HepG2 (cell line): ENCODE results near the gene KIAA1328. TPM values are rescaled to one million over a fixed set of nuclear protein-coding genes. Genes with fewer than 3 reads are reported as not detected.

ENCODE experiments used
- ATAC-seq: fragments of 200-7000 bp; cut with Tn5 transposase; 3 replicates; pipeline ENCODE4 v1.9.1; 2020; ENCODE audit warnings: mild to moderate bottlenecking, moderate library complexity
- BruUV-seq: library from RNA; stranded (reverse); fragments of 400-500 nt; replicated peaks from 2 replicates; lab custom pipeline; 2021; lab: Mats Ljungman, UMichigan
- CTCF ChIA-PET: fragments of 300-600 bp; formaldehyde crosslinking; extraction: SDS; loops from one replicate; lab custom pipeline; 2021; ENCODE audit warnings: low total read pairs, inconsistent platforms, low intra/inter-chr PET ratio; lab: Yijun Ruan, JAX
- POLR2A ChIA-PET: fragments of 350-600 bp; sonication (Branson Sonifier 250); formaldehyde crosslinking; loops from one replicate; lab custom pipeline; 2020; ENCODE audit warnings: antibody characterized with exemption, inconsistent platforms; lab: Yijun Ruan, JAX
- DNase-seq: peaks from one replicate; pipeline ENCODE4 v3.0.0-alpha.2; 2015; ENCODE audit warnings: low spot score
- FAIRE-seq: peaks from 3 replicates; lab custom pipeline; 2011; peaks lifted over from hg19 to GRCh38; lab: Jason Lieb, UNC
- H2AFZ ChIP-seq: one replicate; pipeline ENCODE4 v1.6.1; 2011; ENCODE audit warnings: low read length, inconsistent platforms
- H3K27ac ChIP-seq: fragments of 300-600 bp; 3 replicates; pipeline ENCODE4 v1.8.0; 2011; ENCODE audit warnings: mixed run types, mild to moderate bottlenecking, mixed read lengths, low read length, inconsistent platforms; ENCODE audit not compliant: insufficient read depth; ENCODE audit errors: extremely low read length
- H3K27me3 ChIP-seq, 2 experiments: fragments of 200-600 bp in 1 of 2; 2 replicates in 1 of 2; 3 replicates in 1 of 2; pipeline versions ENCODE4 v1.6.0 to v1.8.0; 2011; ENCODE audit warnings: low read length in 2 of 2, mild to moderate bottlenecking in 2 of 2, moderate library complexity in 2 of 2, inconsistent platforms in 1 of 2; ENCODE audit not compliant: insufficient read depth in 2 of 2, control insufficient read depth in 1 of 2
- H3K36me3 ChIP-seq, 2 experiments: fragments of 200-600 bp in 1 of 2; replicated peaks in 1 of 2; 2 replicates in 1 of 2; 3 replicates in 1 of 2; pipeline versions ENCODE4 v1.5.1 to v1.8.0; 2011; ENCODE audit warnings: low read length in 2 of 2, inconsistent platforms in 1 of 2; ENCODE audit not compliant: insufficient read depth in 2 of 2, control insufficient read depth in 1 of 2
- H3K4me1 ChIP-seq: 2 replicates; pipeline ENCODE4 v1.5.1; 2012; ENCODE audit warnings: low read length, inconsistent platforms; ENCODE audit not compliant: insufficient read depth
- H3K4me2 ChIP-seq: 2 replicates; pipeline ENCODE4 v1.6.0; 2011; ENCODE audit warnings: low read depth, low read length, inconsistent platforms
- H3K4me3 ChIP-seq, 3 experiments: fragments of 200-600 bp in 1 of 3; sonication (generic), shearing (Covaris generic) in 1 of 3; replicated peaks in 1 of 3; 2 replicates each; pipeline ENCODE4 v1.5.1; 2011 to 2016; ENCODE audit warnings: low read length in 3 of 3, inconsistent platforms in 2 of 3, low read depth in 2 of 3, mild to moderate bottlenecking in 2 of 3, control low read depth in 1 of 3, mixed read lengths in 1 of 3; ENCODE audit not compliant: insufficient read depth in 1 of 3
- H3K79me2 ChIP-seq: one replicate; pipeline ENCODE4 v1.6.1; 2011; ENCODE audit warnings: low read length, inconsistent platforms; ENCODE audit not compliant: insufficient read depth
- H3K9ac ChIP-seq: 2 replicates; pipeline ENCODE4 v1.6.0; 2011; ENCODE audit warnings: mild to moderate bottlenecking, low read depth, low read length, inconsistent platforms; ENCODE audit not compliant: insufficient read depth
- H3K9me3 ChIP-seq: 2 replicates; pipeline ENCODE4 v1.5.1; 2012; ENCODE audit warnings: mild to moderate bottlenecking, low read length
- H4K20me1 ChIP-seq: 2 replicates; pipeline ENCODE4 v1.6.0; 2011; ENCODE audit warnings: inconsistent platforms, mild to moderate bottlenecking, low read length, moderate library complexity; ENCODE audit not compliant: insufficient read depth
- BCL6 ChIP-seq: IDR thresholded peaks from 2 replicates; pipeline ENCODE4 v1.6.1; 2016; ENCODE audit warnings: missing genetic modification reagents, missing compliant biosample characterization
- CCAR2 ChIP-seq: fragments of 200-400 bp; formaldehyde crosslinking; optimal IDR thresholded peaks from 2 replicates; pipeline ENCODE3; 2018; ENCODE audit warnings: low read depth, mild to moderate bottlenecking, low read length, moderate library complexity
- E2F5 ChIP-seq: sonication (generic); formaldehyde crosslinking; conservative IDR thresholded peaks from 2 replicates; pipeline ENCODE4 v1.4.0; 2020; ENCODE audit warnings: missing genetic modification reagents
- EZH2 ChIP-seq: conservative IDR thresholded peaks from 2 replicates; pipeline ENCODE4 v1.6.1; 2012; ENCODE audit warnings: mild to moderate bottlenecking, low read depth, low read length, moderate library complexity
- FOXA1 ChIP-seq, 2 experiments: fragments of 450-650 bp in 1 of 2; sonication (generic) in 1 of 2; formaldehyde crosslinking in 1 of 2; IDR thresholded peaks; 2 replicates each; pipeline versions ENCODE4 v1.4.0 to v1.6.1; 2016 to 2020; ENCODE audit warnings: missing genetic modification reagents in 1 of 2
- ISL2 ChIP-seq: sonication (generic); formaldehyde crosslinking; IDR thresholded peaks from 2 replicates; pipeline ENCODE4 v1.5.0; 2020; ENCODE audit warnings: missing genetic modification reagents
- KAT2B ChIP-seq: fragments of 150-350 bp; IDR thresholded peaks from 2 replicates; pipeline ENCODE4 v1.6.1; 2014; ENCODE audit warnings: low read depth, low read length, borderline replicate concordance
- NFE2 ChIP-seq: sonication (generic); formaldehyde crosslinking; IDR thresholded peaks from 2 replicates; pipeline ENCODE4 v1.4.0; 2020; ENCODE audit warnings: missing genetic modification reagents
- NR2F2 ChIP-seq: IDR thresholded peaks from 2 replicates; pipeline ENCODE4 v1.6.1; 2012; ENCODE audit warnings: low read depth, inconsistent platforms, borderline replicate concordance
- NR2F6 ChIP-seq, 2 experiments: IDR thresholded peaks; 2 replicates each; pipeline ENCODE4 v1.6.1; 2016; ENCODE audit warnings: antibody characterized with exemption in 1 of 2, mild to moderate bottlenecking in 1 of 2
- PBX2 ChIP-seq: IDR thresholded peaks from 2 replicates; pipeline ENCODE4 v1.6.1; 2016; ENCODE audit warnings: control low read depth
- RARA ChIP-seq: IDR thresholded peaks from 2 replicates; pipeline ENCODE4 v1.6.1; 2016; ENCODE audit warnings: missing genetic modification reagents, missing compliant biosample characterization
- REL ChIP-seq: sonication (generic); formaldehyde crosslinking; conservative IDR thresholded peaks from 2 replicates; pipeline ENCODE4 v1.8.0; 2022; ENCODE audit warnings: mild to moderate bottlenecking, missing genetic modification reagents, moderate library complexity
- SNAPC5 ChIP-seq: sonication (generic); formaldehyde crosslinking; IDR thresholded peaks from 2 replicates; pipeline ENCODE4 v1.8.1; 2023; ENCODE audit warnings: mild to moderate bottlenecking, missing genetic modification reagents, borderline replicate concordance
- TBX2 ChIP-seq: sonication (generic); formaldehyde crosslinking; IDR thresholded peaks from 2 replicates; pipeline ENCODE4 v1.5.0; 2020; ENCODE audit warnings: missing genetic modification reagents, mild to moderate bottlenecking, borderline replicate concordance
- TCF7 ChIP-seq: sonication (generic); IDR thresholded peaks from 2 replicates; pipeline ENCODE4 v1.6.1; 2016; ENCODE audit warnings: antibody characterized with exemption, low read depth
- ZNF570 ChIP-seq: sonication (generic); formaldehyde crosslinking; IDR thresholded peaks from 2 replicates; pipeline ENCODE4 v1.4.0; 2020; ENCODE audit warnings: mild to moderate bottlenecking, missing genetic modification reagents, borderline replicate concordance
- WGBS: methylation state at CpG from one replicate; pipeline ENCODE4 v1.1.6; 2017; ENCODE audit warnings: low lambda C conversion rate; 5-methylcytosine and 5-hydroxymethylcytosine counted together
- in situ Hi-C: cut with HindIII; loops from 2 replicates; pipeline ENCODE4 v1.10.0; 2017; ENCODE audit warnings: low pct_unique_long_range_greater_than_20kb; ENCODE audit not compliant: extremely low pct_ligation_motif_present
- intact Hi-C: fragments of 100-400 bp; cut with micrococcal nuclease; formaldehyde crosslinking; loops from one replicate; pipeline ENCODE4 v1.10.0; 2022; ENCODE audit not compliant: unreplicated experiment
- polyA plus RNA-seq, 8 experiments: library from polyadenylated mRNA; depleted of rRNA in 3 of 8; stranded (reverse) in 7 of 8; unstranded in 1 of 8; fragments of >200 nt; fragmentation: Illumina TruSeq in 4 of 8; extraction: Trizol in 4 of 8; gene quantifications; 2 replicates each; pipeline versions ENCODE4 v1.2.1 to v1.2.3, GENCODE V29; 2011 to 2016; ENCODE audit warnings: low read depth in 4 of 8, missing spikeins in 1 of 8, mixed read lengths in 1 of 8; ENCODE audit not compliant: insufficient read depth in 1 of 8
- total RNA-seq, 5 experiments: library from RNA; depleted of rRNA; stranded (reverse); fragments of >200 nt; fragmentation: Illumina TruSeq; extraction: Trizol; gene quantifications; 2 replicates each; pipeline ENCODE4 v1.2.3, GENCODE V29; 2016; ENCODE audit warnings: low read depth in 1 of 5

Gene KIAA1328
- total and polyA plus RNA-seq, 2 of the 13 experiments (the other 11 are each of a cell fraction or from before 2014, with no cell fraction given), result 4.1 to 6.0 TPM

- Histone ChIP-seq H3K4me2 (no peak overlapping the region), H3K36me3 (peaks cover 4 to 22% of the 10 kb centered on the region in 2 experiments; a peak in 3 of 5 replicates), H3K4me1 (peaks cover 17% of the 10 kb centered on the region), H3K27me3 (no peaks in the 10 kb centered on the region), H3K9ac (no peak overlapping the region), H3K27ac (no peak overlapping the region), H4K20me1 (no peaks in the 10 kb centered on the region), H3K79me2 (no peaks in the 10 kb centered on the region), H3K4me3 (no peak overlapping the region), H3K9me3 (no peaks in the 10 kb centered on the region), H2AFZ (no peak overlapping the region)
- BruUV-seq, result no TSS peak
- WGBS, result 77% methylated on average over 3 of the region's 3 CpGs
- in situ Hi-C loops (no loop called here), intact Hi-C loops (no loop called here)
- CTCF ChIA-PET, result no interaction called here
- TF ChIP-seq TCF7 (peak; percentile 57; the same call in 1 of the 2 replicates), NR2F2 (0 out of 2 replicates have a peak, but pooled peaks have one; percentile 21), NR2F6 (IDR thresholded peaks at IDR 0.05) (peak; percentile 47), NR2F6 (CRISPR knock-in tag; IDR thresholded peaks at IDR 0.05) (no peak), PBX2 (CRISPR knock-in tag) (no peak), CCAR2 (no peak), EZH2 (no peak), TBX2 (CRISPR knock-in tag) (no peak), SNAPC5 (no peak), NFE2 (no peak), REL (CRISPR knock-in tag) (no peak), RARA (0 out of 2 replicates have a peak, but pooled peaks have one; percentile 7), ISL2 (CRISPR knock-in tag) (peak; percentile 38; the same call in 1 of the 2 replicates), BCL6 (CRISPR knock-in tag) (peak; percentile 64), FOXA1 (IDR thresholded peaks at IDR 0.05) (no peak), FOXA1 (CRISPR knock-in tag; IDR thresholded peaks at IDR 0.05) (peak; percentile 17; the same call in 1 of the 2 replicates), ZNF570 (CRISPR knock-in tag) (no peak), E2F5 (CRISPR knock-in tag) (no peak), KAT2B (no peak)
- ATAC-seq (no peak), DNase-seq (peak; percentile 20), FAIRE-seq (no peak)
- POLR2A ChIA-PET, result no interaction called here
Measured at GRCh38 chr18:36818652-36819051, 10.3 kb upstream of the KIAA1328 start.
